ENCODE measurements around the gene ARHGAP32. TPM values are rescaled to one million over a fixed set of nuclear protein-coding genes. Genes with fewer than 3 reads are reported as not detected.
A peak's percentile ranks its signal among the peaks of the same experiment; 100 is the strongest.

Gene ARHGAP32
- total and polyA plus RNA-seq, 2 experiments from 2014 or later = 4.0 to 13.0 TPM

DNA sequence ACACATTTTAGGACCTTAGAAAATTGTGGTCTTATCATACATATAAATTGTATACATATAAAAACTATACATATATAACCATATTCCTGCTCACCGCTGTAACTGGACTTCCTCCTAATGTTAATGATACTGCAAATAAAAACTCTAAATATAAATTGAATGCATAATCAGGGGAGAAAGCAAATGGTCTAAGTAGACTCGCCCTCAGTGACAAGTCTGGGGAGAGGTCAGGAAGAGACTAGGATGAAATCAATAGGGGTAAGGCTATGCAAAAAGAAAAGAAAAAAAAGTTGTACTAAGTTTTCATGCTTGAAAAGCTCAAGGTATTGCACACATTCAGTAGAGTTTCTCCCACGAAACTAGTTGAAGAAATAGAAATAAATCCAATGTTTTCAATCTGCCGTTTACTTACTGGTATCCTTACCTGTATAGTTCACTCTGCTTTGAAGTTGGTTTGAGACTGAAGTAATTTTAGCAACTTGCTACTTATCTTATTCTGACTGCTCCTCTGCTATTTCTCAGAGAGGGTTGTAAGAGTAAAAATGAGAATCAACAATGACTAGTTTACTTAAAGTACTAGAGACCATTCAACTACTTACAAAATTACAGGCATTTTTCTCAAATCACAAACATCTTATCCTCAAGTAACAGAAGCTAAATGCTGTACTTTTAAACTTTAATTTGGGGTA lies 12.2 kb upstream of the ARHGAP32 start:
- Histone ChIP-seq H3K9me3 (ENCODE audit: low read depth) (no peaks in the 10 kb centered on the region), H3K4me3 (no peak overlapping the region), H3K4me1 (ENCODE audit: low read depth) (peaks cover 10% of the 10 kb centered on the region), H3K27me3 (no peaks in the 10 kb centered on the region), H3K36me3 (no peaks in the 10 kb centered on the region), H3K27ac (no peak overlapping the region)
- DNase-seq (ENCODE audit: low read depth in 1 of 2, low spot score in 1 of 2) = no peak
- TF ChIP-seq, protein P1, sequence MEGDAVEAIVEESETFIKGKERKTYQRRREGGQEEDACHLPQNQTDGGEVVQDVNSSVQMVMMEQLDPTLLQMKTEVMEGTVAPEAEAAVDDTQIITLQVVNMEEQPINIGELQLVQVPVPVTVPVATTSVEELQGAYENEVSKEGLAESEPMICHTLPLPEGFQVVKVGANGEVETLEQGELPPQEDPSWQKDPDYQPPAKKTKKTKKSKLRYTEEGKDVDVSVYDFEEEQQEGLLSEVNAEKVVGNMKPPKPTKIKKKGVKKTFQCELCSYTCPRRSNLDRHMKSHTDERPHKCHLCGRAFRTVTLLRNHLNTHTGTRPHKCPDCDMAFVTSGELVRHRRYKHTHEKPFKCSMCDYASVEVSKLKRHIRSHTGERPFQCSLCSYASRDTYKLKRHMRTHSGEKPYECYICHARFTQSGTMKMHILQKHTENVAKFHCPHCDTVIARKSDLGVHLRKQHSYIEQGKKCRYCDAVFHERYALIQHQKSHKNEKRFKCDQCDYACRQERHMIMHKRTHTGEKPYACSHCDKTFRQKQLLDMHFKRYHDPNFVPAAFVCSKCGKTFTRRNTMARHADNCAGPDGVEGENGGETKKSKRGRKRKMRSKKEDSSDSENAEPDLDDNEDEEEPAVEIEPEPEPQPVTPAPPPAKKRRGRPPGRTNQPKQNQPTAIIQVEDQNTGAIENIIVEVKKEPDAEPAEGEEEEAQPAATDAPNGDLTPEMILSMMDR (IDR thresholded peaks at IDR 0.05; ENCODE audit: low read depth, low read length) = no peak

DNA sequence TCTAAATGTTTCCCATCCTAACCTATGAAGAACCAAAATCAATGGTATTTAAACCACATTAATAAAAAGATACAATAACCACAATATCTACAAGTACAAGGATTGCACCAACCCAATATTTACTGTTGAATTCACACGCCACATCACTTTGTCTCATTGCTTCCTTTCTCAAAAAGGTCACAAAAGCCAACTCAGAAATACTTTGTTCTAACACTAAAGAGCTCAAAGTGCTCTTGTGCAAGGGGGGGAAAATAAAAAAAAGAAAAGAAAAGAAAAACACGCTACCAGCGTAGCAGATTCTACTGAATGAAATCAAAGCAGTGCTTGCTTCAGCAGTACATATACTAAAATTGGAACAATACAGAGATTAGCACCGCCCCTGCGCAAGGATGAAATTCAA lies 10.5 kb upstream of the ARHGAP32 start:
- no peak for DNase-seq (ENCODE audit: low read depth in 1 of 2, low spot score in 1 of 2)
- Histone ChIP-seq H3K9me3 (ENCODE audit: low read depth) (no peaks in the 10 kb centered on the region), H3K4me3 (no peak overlapping the region), H3K36me3 (no peaks in the 10 kb centered on the region), H3K4me1 (ENCODE audit: low read depth) (peaks cover 10% of the 10 kb centered on the region), H3K27me3 (no peaks in the 10 kb centered on the region), H3K27ac (no peak overlapping the region)
- TF ChIP-seq, protein P1 (IDR thresholded peaks at IDR 0.05; ENCODE audit: low read depth, low read length) = no peak

DNA sequence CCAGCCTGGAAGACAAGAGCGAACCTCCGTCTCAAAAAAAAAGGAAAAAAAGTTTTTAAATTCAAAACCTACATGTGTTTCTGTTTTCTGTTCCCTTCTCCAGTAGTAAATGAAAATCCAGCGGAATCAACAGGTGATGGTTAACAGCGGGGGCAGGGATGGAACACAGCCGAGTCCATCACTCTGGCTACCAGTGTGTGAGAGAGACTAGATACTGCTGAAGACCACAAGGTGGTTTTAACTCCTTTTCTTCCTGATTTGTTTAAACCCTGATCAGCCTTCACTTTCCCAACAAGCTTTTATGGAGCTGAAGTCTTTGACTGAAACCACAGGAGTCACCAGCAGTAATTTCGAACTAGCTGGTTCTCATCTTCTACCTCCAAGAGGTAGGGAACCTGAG lies 3.6 kb upstream of the ARHGAP32 start:
- TF ChIP-seq, protein P1 (IDR thresholded peaks at IDR 0.05; ENCODE audit: low read depth, low read length) = no peak
- no peak for DNase-seq (ENCODE audit: low read depth in 1 of 2, low spot score in 1 of 2)
- Histone ChIP-seq H3K27me3 (no peaks in the 10 kb centered on the region), H3K4me3 (no peak overlapping the region), H3K36me3 (no peaks in the 10 kb centered on the region), H3K4me1 (ENCODE audit: low read depth) (no peaks in the 10 kb centered on the region), H3K27ac (no peak overlapping the region), H3K9me3 (ENCODE audit: low read depth) (no peaks in the 10 kb centered on the region)

DNA sequence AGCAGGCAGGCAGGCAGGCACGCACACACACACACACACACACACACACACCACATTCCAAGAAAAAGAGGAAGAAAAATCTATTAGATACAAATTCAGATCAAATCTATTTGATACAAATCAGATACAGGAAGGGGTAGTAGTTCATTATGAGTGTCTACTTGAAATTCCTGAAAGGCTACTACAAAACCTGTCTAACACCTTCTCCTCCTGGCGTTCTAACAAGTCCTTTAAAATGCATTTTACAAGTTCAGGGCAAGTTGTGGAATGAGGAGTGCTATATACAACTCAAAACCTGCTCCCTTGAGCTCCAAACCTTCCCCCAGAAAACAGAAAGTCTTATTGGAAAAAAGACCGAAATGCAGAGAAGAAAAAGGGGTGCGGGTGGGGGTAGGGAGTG lies 476 bp downstream of the ARHGAP32 start:
- DNase-seq (ENCODE audit: low read depth in 1 of 2, low spot score in 1 of 2) = no peak
- Histone ChIP-seq H3K27me3 (no peaks in the 10 kb centered on the region), H3K4me1 (ENCODE audit: low read depth) (no peaks in the 10 kb centered on the region), H3K36me3 (no peaks in the 10 kb centered on the region), H3K4me3 (no peak overlapping the region), H3K9me3 (ENCODE audit: low read depth) (no peaks in the 10 kb centered on the region), H3K27ac (no peak overlapping the region)
- TF ChIP-seq, protein P1 (IDR thresholded peaks at IDR 0.05; ENCODE audit: low read depth, low read length) = no peak

DNA sequence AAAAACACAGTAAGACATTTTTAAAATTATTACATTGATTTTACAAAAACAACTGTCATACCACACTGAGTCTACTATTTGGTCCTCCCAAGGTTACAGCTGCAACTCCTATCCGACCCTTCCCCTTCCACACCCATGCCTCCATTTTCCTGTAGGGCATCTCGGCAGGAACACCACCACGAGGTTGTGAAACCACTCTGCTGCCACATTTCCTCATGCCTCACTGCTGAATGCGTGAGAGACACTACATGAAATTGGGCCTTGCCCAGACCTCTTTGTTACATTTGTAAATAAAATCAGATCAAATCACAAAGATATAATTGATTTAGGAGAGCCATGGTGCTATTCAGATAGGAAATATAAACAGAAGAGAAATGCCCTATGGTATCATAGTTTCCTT lies 2.0 kb downstream of the ARHGAP32 start:
- DNase-seq (ENCODE audit: low read depth in 1 of 2, low spot score in 1 of 2) = peak in 1 of 2 donors; percentile 29
- H3K27ac ChIP-seq = no peak overlapping the region
- no peaks in the 10 kb centered on the region for H3K36me3 ChIP-seq
- TF ChIP-seq, protein P1 (IDR thresholded peaks at IDR 0.05; ENCODE audit: low read depth, low read length) = no peak
- H3K4me3 ChIP-seq = no peak overlapping the region
- no peaks in the 10 kb centered on the region for H3K9me3 ChIP-seq (ENCODE audit: low read depth)
- no peaks in the 10 kb centered on the region for H3K4me1 ChIP-seq (ENCODE audit: low read depth)
- no peaks in the 10 kb centered on the region for H3K27me3 ChIP-seq

Data from cardiac muscle cell (in vitro differentiated cells and primary cell).